Heart right ventricle (tissue), 16 donors: ENCODE measurements around the gene TRAPPC3. TPM values are rescaled to one million over a fixed set of nuclear protein-coding genes. Genes with fewer than 3 reads are reported as not detected.

Experiments
- ATAC-seq, 8 donors: fragments of 200-7000 bp; cut with Tn5 transposase; one replicate each; pipeline ENCODE4 v1.9.1; 2020; ENCODE audit warnings: mild to moderate bottlenecking in 8 of 8, moderate library complexity in 8 of 8, moderate number of reproducible peaks in 1 of 8
- DNase-seq, 2 donors: peaks; one replicate each; pipeline ENCODE4 v3.0.0-alpha.2; 2020
- H3K27ac ChIP-seq, 10 donors: fragments of 200-600 bp; sonication (generic) in 2 of 10; one replicate each; pipeline versions ENCODE4 v1.5.0 to v1.8.0; 2020 to 2022; ENCODE audit warnings: mild to moderate bottlenecking in 3 of 10
- H3K27me3 ChIP-seq, 7 donors: fragments of 200-600 bp; one replicate each; pipeline ENCODE4 v1.8.0; 2021 to 2022; ENCODE audit warnings: mild to moderate bottlenecking in 2 of 7
- H3K36me3 ChIP-seq, 9 donors: fragments of 200-600 bp; sonication (generic) in 1 of 9; one replicate each; pipeline versions ENCODE4 v1.5.0 to v1.8.0; 2020 to 2022; ENCODE audit warnings: mild to moderate bottlenecking in 2 of 9
- H3K4me1 ChIP-seq, 9 donors: fragments of 200-600 bp; sonication (generic) in 1 of 9; one replicate each; pipeline versions ENCODE4 v1.5.0 to v1.8.0; 2020 to 2022; ENCODE audit warnings: mild to moderate bottlenecking in 4 of 9
- H3K4me3 ChIP-seq, 10 donors: fragments of 200-600 bp; sonication (generic) in 2 of 10; one replicate each; pipeline versions ENCODE4 v1.5.0 to v1.8.0; 2020 to 2022; ENCODE audit warnings: mild to moderate bottlenecking in 7 of 10, moderate library complexity in 2 of 10
- H3K9me3 ChIP-seq, 11 donors: fragments of 200-600 bp in 10 of 11; sonication (generic) in 2 of 11; one replicate each; pipeline versions ENCODE4 v1.5.0 to v1.8.0; 2013 to 2022; ENCODE audit warnings: mild to moderate bottlenecking in 2 of 11, control low read depth in 1 of 11, moderate library complexity in 1 of 11
- CTCF ChIP-seq, 9 donors: fragments of 200-600 bp; sonication (generic) in 2 of 9; IDR thresholded peaks; one replicate each; pipeline versions ENCODE4 v1.5.0 to v1.8.0; 2021 to 2022; ENCODE audit warnings: antibody characterized with exemption in 9 of 9, mild to moderate bottlenecking in 5 of 9, moderate library complexity in 1 of 9
- WGBS, 2 donors: extraction: QIAGEN DNeasy Blood & Tissue Kit; methylation state at CpG; one replicate each; pipeline ENCODE4 v1.1.7; 2013; ENCODE audit warnings: inconsistent platforms in 1 of 2; 5-methylcytosine and 5-hydroxymethylcytosine counted together
- intact Hi-C, 10 donors: fragments of 100-400 bp; cut with DNase I; formaldehyde crosslinking; loops; one replicate each; pipeline versions ENCODE4 v1.11.1 to v1.14.2; 2022
- polyA plus RNA-seq, 2 donors: library from polyadenylated mRNA; stranded (reverse); fragments of 200-250 nt; gene quantifications; one replicate each; pipeline ENCODE4 v1.2.3, GENCODE V29; 2013
- total RNA-seq, 10 donors: library from RNA; stranded (reverse); fragmentation: NEBNext Ultra II Directional in 3 of 10; extraction: Animal tissue kit (Norgen Biotek cat#: 25700) in 3 of 10; gene quantifications; one replicate each; pipeline versions ENCODE4 v1.2.1 to v1.2.4, GENCODE V29; 2021 to 2023
- donor health status: Arrhythmogenic right ventricular cardiomyopathy.
- donor health status: ischemic (EF 13 %, LVEDD 7.1; RV severe dilation, severe dysfunction).
- donor health status: healthy with polysubstance abuse.
- donor health status: DM: no; HTN: yes; CAD: no.
- donor health status: DM: no; HTN: no; CAD: no.
- donor health status: ischemic (EF 25% LVEDD 6.9; RV normal size, moderate dysfunction).
- donor health status: ischemic (EF 25% LVEDD 5.7; RV mildly dilated, moderate dysfunction).
- donor health status: healthy.
- donor health status: DM: yes; HTN: yes; CAD: no.
- donor health status: Ischemic cardiomyopathy.
- donor health status: ischemic (EF 35%, LVEDD 5.7; RV mildly dilated, moderate dysfunction).
- donor health status: nonischemic (EF 11% LVEDD 7.7; RV severe dilation, severe dysfunction).
- donor health status: DM: yes; HTN: yes; CAD: no.
- donor health status: PGD.
- donor health status: ischemic (EF 29% LVEDD 5.4; RV normal size, mild dysfunction).
- donor health status: nonischemic (EF 23%, LVEDD 6.1; RV moderate dilation, normal function).

The TRAPPC3 gene
- total and polyA plus RNA-seq, 12 donors: 33.6 to 73.8 (median 48.4) TPM

GRCh38 chr1:36089393-36090121 lies 59.7 kb downstream of the TRAPPC3 start:
- H3K27me3 ChIP-seq: peaks cover under 1 to 16% (median 13%) of the 10 kb centered on the region in 7 donors
- TF ChIP-seq CTCF (IDR thresholded peaks at IDR 0.05): no peak
- intact Hi-C loops: loop anchor here in 7 of 10 donors (5.0 to 10.0 kb wide), 7 partner anchors 125 to 335 kb away; partner anchors contain the start of genes AGO1 (in 2 of the 7) and AGO3 (in 1 of the 7)
- ATAC-seq (no peak), DNase-seq (no peak)
- peak overlapping the region; percentile 81 to 99 (median 92) for H3K4me3 ChIP-seq
- peak overlapping the region; percentile 74 to 98 (median 90) for H3K27ac ChIP-seq
- H3K36me3 ChIP-seq: peaks cover 0 to 46% (median 24%) of the 10 kb centered on the region in 9 donors
- H3K9me3 ChIP-seq: no peaks in the 10 kb centered on the region
- peaks cover 3 to 53% (median 46%) of the 10 kb centered on the region in 9 donors for H3K4me1 ChIP-seq
- WGBS, 2 donors: 8% methylated on average over 32 of the region's 32 CpGs

GRCh38 chr1:36088577-36089392 lies 60.5 kb downstream of the TRAPPC3 start, which contains the start of gene ADPRS:
Gene ADPRS (plus strand): TSS chr1:36088892. CDS start chr1:36088905, 13 bp downstream.
- no peaks in the 10 kb centered on the region for H3K9me3 ChIP-seq
- peaks cover 0 to 39% (median 20%) of the 10 kb centered on the region in 9 donors for H3K36me3 ChIP-seq
- DNase-seq: peak; percentile 89
- intact Hi-C loops: loop anchor here in 4 of 10 donors (5.0 to 10.0 kb wide), 3 partner anchors 154 to 231 kb away; partner anchors contain the start of genes AGO1 (in 2 of the 4) and AGO3 (in 1 of the 4)
- ATAC-seq: peak; percentile 89 to 96 (median 92)
- peaks cover 4 to 24% (median 21%) of the 10 kb centered on the region in 7 donors for H3K27me3 ChIP-seq
- 0 to 1% methylated on average over 77 to 84 of the region's 84 CpGs for WGBS, 2 donors
- H3K4me3 ChIP-seq: peak within 1 kb of the TSS; percentile 81 to 99 (median 92)
- TF ChIP-seq CTCF (IDR thresholded peaks at IDR 0.05): peak; percentile 96 to 100 (median 99)
- peaks cover 3 to 53% (median 48%) of the 10 kb centered on the region in 9 donors for H3K4me1 ChIP-seq
- peak within 1 kb of the TSS; percentile 74 to 98 (median 90) for H3K27ac ChIP-seq

GRCh38 chr1:36088265-36088576 lies 61.1 kb downstream of the TRAPPC3 start:
- H3K4me3 ChIP-seq: peak overlapping the region; percentile 81 to 99 (median 92)
- no peaks in the 10 kb centered on the region for H3K9me3 ChIP-seq
- H3K27ac ChIP-seq: peak overlapping the region; percentile 74 to 98 (median 90)
- H3K4me1 ChIP-seq: peaks cover under 1 to 50% (median 45%) of the 10 kb centered on the region in 9 donors
- intact Hi-C loops: loop anchor here in 4 of 10 donors (5.0 to 10.0 kb wide), 3 partner anchors 153 to 231 kb away; partner anchors contain the start of genes AGO1 (in 2 of the 4) and AGO3 (in 1 of the 4)
- H3K36me3 ChIP-seq: peaks cover 0 to 33% (median 14%) of the 10 kb centered on the region in 9 donors
- WGBS, 2 donors: 29 to 35% methylated on average over 8 of the region's 8 CpGs
- H3K27me3 ChIP-seq: peaks cover 4 to 29% (median 23%) of the 10 kb centered on the region in 7 donors
- ATAC-seq (peak in 4 of 8 donors; percentile 2 to 54 (median 16)), DNase-seq (no peak)
- no peak for TF ChIP-seq CTCF (IDR thresholded peaks at IDR 0.05)
